Muscle of leg (tissue), 11 donors: ENCODE measurements around the gene PNMA8A. TPM values are rescaled to one million over a fixed set of nuclear protein-coding genes. Genes with fewer than 3 reads are reported as not detected.
"Not testable (repeated sequence)": the region's sequence is repeated elsewhere in the genome, so short reads cannot be mapped to it uniquely, and the experiment has no call there.

Experiments used
- DNase-seq: peaks from one replicate; pipeline ENCODE4 v3.0.0; 2013
- H3K27ac ChIP-seq: one replicate; pipeline ENCODE4 v1.5.1; 2013; ENCODE audit warnings: mild to moderate bottlenecking, low read length, control low read depth
- H3K27me3 ChIP-seq: one replicate; pipeline ENCODE4 v1.6.1; 2013; ENCODE audit warnings: low read length; ENCODE audit not compliant: control insufficient read depth, insufficient read depth
- H3K36me3 ChIP-seq: one replicate; pipeline ENCODE4 v1.6.1; 2013; ENCODE audit warnings: low read length; ENCODE audit not compliant: control insufficient read depth, insufficient read depth
- H3K4me1 ChIP-seq: one replicate; pipeline ENCODE4 v1.6.1; 2013; ENCODE audit warnings: low read length; ENCODE audit not compliant: control insufficient read depth, insufficient read depth
- H3K4me3 ChIP-seq: one replicate; pipeline ENCODE4 v1.5.1; 2013; ENCODE audit warnings: low read length, control low read depth
- H3K9me3 ChIP-seq: replicated peaks from 2 replicates; pipeline ENCODE4 v1.6.1; 2013; ENCODE audit warnings: low read depth, low read length; ENCODE audit not compliant: control insufficient read depth
- WGBS: methylation state at CpG from one replicate; pipeline ENCODE4 v1.1.5; 2013; ENCODE audit warnings: missing lambda C conversion rate; ENCODE audit not compliant: insufficient coverage; 5-methylcytosine and 5-hydroxymethylcytosine counted together
- polyA plus RNA-seq, 8 donors: library from polyadenylated mRNA; unstranded; fragments of 120-200 nt; gene quantifications; one replicate each; pipeline versions ENCODE4 v1.2.1 to v1.2.3, GENCODE V29; 2013; ENCODE audit warnings: inconsistent platforms in 1 of 8, low replicate concordance in 1 of 8; ENCODE audit not compliant: insufficient read length in 8 of 8, insufficient read depth in 1 of 8
- total RNA-seq: library from RNA; stranded (reverse); fragments of 120-200 nt; gene quantifications from one replicate; pipeline ENCODE4 v1.2.4, GENCODE V29; 2013

The PNMA8A gene
- total and polyA plus RNA-seq, 9 donors: 34.2 to 63.9 (median 54.1) TPM

GRCh38 chr19:46435009-46435408 is 36.4 kb downstream of the PNMA8A start:
- WGBS: 67% methylated on average over 1 of the region's 6 CpGs
- H3K27ac ChIP-seq: no peak overlapping the region
- H3K36me3 ChIP-seq: no peaks in the 10 kb centered on the region
- DNase-seq: no peak
- H3K4me1 ChIP-seq: peaks cover 3% of the 10 kb centered on the region
- H3K4me3 ChIP-seq: no peak overlapping the region
- H3K27me3 ChIP-seq: no peaks in the 10 kb centered on the region
- no peaks in the 10 kb centered on the region for H3K9me3 ChIP-seq

- H3K9me3 ChIP-seq, H3K4me1 ChIP-seq, DNase-seq, H3K27ac ChIP-seq, H3K36me3 ChIP-seq, H3K27me3 ChIP-seq, H3K4me3 ChIP-seq: not testable (repeated sequence)
- 80% methylated on average over 2 of the region's 7 CpGs for WGBS
Observed at GRCh38 chr19:46433470-46433869, 37.9 kb downstream of the PNMA8A start.

GRCh38 chr19:46431824-46432223 is 39.5 kb downstream of the PNMA8A start:
- peak overlapping the region; percentile 59 for H3K27ac ChIP-seq
- H3K4me1 ChIP-seq: peaks cover 19% of the 10 kb centered on the region
- no peak overlapping the region for H3K4me3 ChIP-seq
- no peaks in the 10 kb centered on the region for H3K36me3 ChIP-seq
- 33% methylated on average over 5 of the region's 10 CpGs for WGBS
- no peaks in the 10 kb centered on the region for H3K27me3 ChIP-seq
- no peaks in the 10 kb centered on the region for H3K9me3 ChIP-seq
- DNase-seq: no peak

- Histone ChIP-seq H3K27ac (no peak overlapping the region), H3K36me3 (no peaks in the 10 kb centered on the region), H3K9me3 (no peaks in the 10 kb centered on the region), H3K4me3 (no peak overlapping the region), H3K4me1 (peaks cover 25% of the 10 kb centered on the region), H3K27me3 (no peaks in the 10 kb centered on the region)
- no peak for DNase-seq
- WGBS: 91% methylated on average over 1 of the region's 4 CpGs
Observed at GRCh38 chr19:46429999-46430398, 41.4 kb downstream of the PNMA8A start.

DNA sequence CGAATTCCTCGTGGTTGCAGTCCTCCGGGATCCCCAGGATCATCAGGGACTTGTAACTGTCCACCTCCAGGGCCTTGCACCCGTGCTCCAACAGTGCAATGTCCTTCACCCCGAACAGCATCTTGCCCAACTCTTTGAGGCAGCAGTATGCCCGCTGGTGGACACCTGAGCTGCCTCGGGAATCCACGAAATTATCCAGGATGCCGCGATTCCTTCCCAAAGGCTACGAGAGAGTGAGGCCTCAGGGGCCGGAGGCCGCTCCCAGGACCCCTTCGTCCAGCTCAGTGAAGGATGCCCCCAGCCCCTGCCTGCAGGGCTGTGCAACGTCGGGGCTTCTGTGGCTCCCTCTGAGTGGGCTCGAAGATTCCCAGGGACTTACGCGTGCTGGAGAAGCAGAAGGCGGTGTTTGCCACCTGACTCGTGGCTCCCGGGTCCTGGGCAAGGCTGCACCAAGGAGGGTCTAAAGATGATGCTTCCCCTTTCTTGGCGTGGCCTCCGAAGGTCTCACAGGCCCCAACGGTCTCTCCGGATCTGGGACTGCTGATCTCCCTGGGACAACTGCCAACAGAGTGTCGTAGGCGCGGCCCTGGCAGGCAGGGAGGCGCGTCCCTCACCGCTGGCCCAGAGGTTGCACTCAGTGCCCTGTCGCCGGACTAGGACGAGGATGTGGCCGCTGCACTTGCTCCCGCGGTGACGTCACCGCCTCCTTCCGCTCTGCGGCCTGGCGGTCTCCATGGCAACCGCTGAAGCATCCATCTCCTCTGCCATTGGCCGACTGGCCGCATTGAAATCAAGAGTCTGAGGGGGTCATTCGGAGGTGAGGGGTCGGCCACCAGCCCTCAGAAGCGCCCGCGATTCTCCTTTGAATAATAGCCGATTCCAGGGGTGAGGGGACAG is 42.9 kb downstream of the PNMA8A start, which contains the start of gene PNMA8C:
PNMA8C (minus strand) TSS at position 698 of the 897 bp plus-strand sequence; CDS start at position 121, 577 bp downstream.
- peak within 1 kb of the TSS; percentile 33 for H3K4me3 ChIP-seq
- 22% methylated on average over 50 of the region's 52 CpGs for WGBS
- peaks cover 25% of the 10 kb centered on the region for H3K4me1 ChIP-seq
- no peaks in the 10 kb centered on the region for H3K36me3 ChIP-seq
- H3K27me3 ChIP-seq: no peaks in the 10 kb centered on the region
- peak; percentile 86 for DNase-seq
- H3K27ac ChIP-seq: no peak within 1 kb of the TSS
- no peaks in the 10 kb centered on the region for H3K9me3 ChIP-seq

GRCh38 chr19:46427518-46428045 is 43.8 kb downstream of the PNMA8A start:
- H3K27me3 ChIP-seq: no peaks in the 10 kb centered on the region
- H3K4me3 ChIP-seq: no peak overlapping the region
- WGBS: 82% methylated on average over 17 of the region's 17 CpGs
- H3K9me3 ChIP-seq: no peaks in the 10 kb centered on the region
- H3K4me1 ChIP-seq: peaks cover 25% of the 10 kb centered on the region
- DNase-seq: no peak
- H3K27ac ChIP-seq: no peak overlapping the region
- H3K36me3 ChIP-seq: no peaks in the 10 kb centered on the region

DNA sequence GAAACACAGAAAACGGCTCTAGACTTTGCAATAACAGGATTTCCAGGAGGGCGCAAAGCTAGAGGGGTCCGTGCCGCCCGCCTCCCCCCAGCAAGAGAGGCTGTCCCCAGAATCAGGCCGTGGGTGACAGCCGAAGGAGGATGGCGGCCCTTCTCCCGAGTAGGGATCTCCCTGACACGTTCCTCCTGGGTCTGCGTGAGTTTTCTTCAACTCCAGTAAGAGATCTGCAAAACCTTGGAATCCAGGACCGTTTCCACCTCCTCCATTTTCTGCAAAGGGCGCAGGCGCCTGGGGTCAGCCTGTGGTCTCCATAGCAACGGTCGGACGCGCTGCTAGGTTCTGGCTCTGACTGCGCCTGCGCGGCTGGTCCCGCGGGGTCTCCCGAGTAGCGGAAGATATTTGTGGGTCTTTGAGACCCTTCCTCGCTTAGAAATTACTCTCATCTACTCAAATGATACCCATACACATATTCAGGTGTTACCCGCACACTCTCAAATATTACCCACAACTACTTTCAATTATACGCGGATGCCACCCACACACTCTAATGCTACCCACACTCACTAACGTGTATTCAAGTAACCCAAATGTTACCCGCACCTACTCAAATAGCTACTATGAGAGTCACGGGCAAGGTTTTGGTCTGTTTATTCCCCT is 44.7 kb downstream of the PNMA8A start:
- peak overlapping the region; percentile 83 for H3K4me3 ChIP-seq
- WGBS: 2% methylated on average over 25 of the region's 32 CpGs
- peaks cover 24% of the 10 kb centered on the region for H3K4me1 ChIP-seq
- peak; percentile 89 for DNase-seq
- peak overlapping the region; percentile 79 for H3K27ac ChIP-seq
- no peaks in the 10 kb centered on the region for H3K36me3 ChIP-seq
- no peaks in the 10 kb centered on the region for H3K9me3 ChIP-seq
- H3K27me3 ChIP-seq: no peaks in the 10 kb centered on the region

- Histone ChIP-seq H3K27me3 (no peaks in the 10 kb centered on the region), H3K27ac (peak overlapping the region; percentile 79), H3K9me3 (no peaks in the 10 kb centered on the region), H3K4me3 (peak overlapping the region; percentile 83), H3K4me1 (peaks cover 21% of the 10 kb centered on the region), H3K36me3 (no peaks in the 10 kb centered on the region)
- no peak for DNase-seq
- 0% methylated on average over 8 of the region's 10 CpGs for WGBS
Observed at GRCh38 chr19:46426035-46426505, 45.3 kb downstream of the PNMA8A start.

GRCh38 chr19:46423188-46423587 is 48.2 kb downstream of the PNMA8A start:
- Histone ChIP-seq H3K36me3 (no peaks in the 10 kb centered on the region), H3K27ac (no peak overlapping the region), H3K4me1 (peaks cover 15% of the 10 kb centered on the region), H3K4me3 (no peak overlapping the region), H3K27me3 (no peaks in the 10 kb centered on the region), H3K9me3 (no peaks in the 10 kb centered on the region)
- WGBS: 100% methylated on average over 1 of the region's 5 CpGs
- no peak for DNase-seq

GRCh38 chr19:46422344-46422743 is 49.0 kb downstream of the PNMA8A start:
- Histone ChIP-seq H3K36me3 (no peaks in the 10 kb centered on the region), H3K4me3 (no peak overlapping the region), H3K27ac (no peak overlapping the region), H3K27me3 (no peaks in the 10 kb centered on the region), H3K4me1 (peaks cover 10% of the 10 kb centered on the region), H3K9me3 (no peaks in the 10 kb centered on the region)
- 55% methylated on average over 2 of the region's 2 CpGs for WGBS
- no peak for DNase-seq
